ENCODE data around the gene PGRMC2. TPM values are rescaled to one million over a fixed set of nuclear protein-coding genes. Genes with fewer than 3 reads are reported as not detected.
"Not testable (repeated sequence)": the region's sequence is repeated elsewhere in the genome, so short reads cannot be mapped to it uniquely, and the experiment has no call there.

Gene PGRMC2
- polyA plus RNA-seq, 4 donors = 102 to 123 (median 113) TPM

DNA sequence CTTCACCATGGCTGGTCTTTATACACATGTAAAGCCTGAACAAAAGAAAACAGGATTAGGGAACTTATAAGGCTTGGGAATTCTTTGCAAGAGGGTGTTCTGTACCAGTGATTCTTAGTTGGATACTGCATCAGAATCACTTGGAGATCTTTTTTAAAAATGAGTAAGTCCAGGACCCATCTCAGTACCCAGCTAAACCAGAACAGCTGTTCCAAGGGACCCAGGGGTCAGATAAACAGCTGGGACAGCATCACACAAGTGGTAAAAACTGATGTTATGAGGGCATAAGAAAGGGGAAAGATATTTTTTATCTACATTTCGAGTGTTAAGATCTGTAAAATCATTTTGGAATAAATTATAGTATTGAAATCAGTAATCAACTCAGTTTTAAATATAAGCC is 16.1 kb downstream of the PGRMC2 start:
- no peak for DNase-seq (ENCODE audit: low read depth in 4 of 4, low spot score in 2 of 4)

- no peak for DNase-seq (ENCODE audit: low read depth in 4 of 4, low spot score in 2 of 4)
Observed at GRCh38 chr4:128268970-128269369, 18.6 kb downstream of the PGRMC2 start.

DNA sequence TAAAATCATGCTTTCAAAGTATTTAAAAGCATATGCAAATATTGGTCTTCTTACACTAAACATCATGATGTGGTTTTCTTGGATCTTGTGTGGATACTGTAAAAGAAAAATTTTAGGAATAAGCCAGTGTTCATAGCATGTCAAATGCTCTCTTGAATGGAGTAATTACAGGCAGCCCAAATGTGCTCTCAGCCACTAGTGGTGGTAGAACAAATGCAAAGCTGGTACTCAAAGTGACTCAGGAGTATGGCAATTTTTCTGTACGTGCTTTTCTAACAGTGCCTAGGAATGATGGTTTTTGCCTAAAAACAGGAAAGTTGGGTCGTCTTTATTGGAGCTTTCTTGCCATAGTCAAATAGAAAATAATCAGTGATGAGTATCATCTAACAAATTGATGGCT is 19.9 kb downstream of the PGRMC2 start:
- no peak for DNase-seq (ENCODE audit: low read depth in 4 of 4, low spot score in 2 of 4)

GRCh38 chr4:128267171-128267570 is 20.4 kb downstream of the PGRMC2 start:
- not testable (repeated sequence) for DNase-seq (ENCODE audit: low read depth in 4 of 4, low spot score in 2 of 4)

DNA sequence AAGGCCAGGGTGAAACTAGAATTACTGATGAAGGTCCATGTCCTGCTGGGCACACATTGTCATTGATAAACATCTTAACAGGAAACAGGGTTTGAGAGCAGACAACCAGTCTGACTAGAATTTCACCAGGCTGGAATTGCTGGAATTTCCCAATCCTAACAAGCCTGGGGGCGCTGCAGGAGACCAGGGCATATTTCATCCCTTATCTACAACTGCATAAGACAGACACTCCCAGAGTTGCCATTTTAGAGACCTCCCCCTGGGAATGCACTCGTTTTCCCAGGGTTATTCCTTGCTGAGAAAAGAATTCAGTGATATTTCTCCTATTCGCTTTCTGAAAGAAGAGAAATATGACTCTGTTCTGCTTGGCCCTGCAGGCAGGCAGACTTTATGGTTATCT is 22.1 kb downstream of the PGRMC2 start:
- not testable (repeated sequence) for DNase-seq (ENCODE audit: low read depth in 4 of 4, low spot score in 2 of 4)

GRCh38 chr4:128259889-128260288 is 27.7 kb downstream of the PGRMC2 start:
- DNase-seq (ENCODE audit: low read depth in 4 of 4, low spot score in 2 of 4) = not testable (repeated sequence)

- not testable (repeated sequence) for DNase-seq (ENCODE audit: low read depth in 4 of 4, low spot score in 2 of 4)
Observed at GRCh38 chr4:128258166-128258565, 29.4 kb downstream of the PGRMC2 start.

- DNase-seq (ENCODE audit: low read depth in 4 of 4, low spot score in 2 of 4) = no peak
Observed at GRCh38 chr4:128256539-128256938, 31.1 kb downstream of the PGRMC2 start.

- no peak for DNase-seq (ENCODE audit: low read depth in 4 of 4, low spot score in 2 of 4)
Observed at GRCh38 chr4:128255906-128256305, 31.7 kb downstream of the PGRMC2 start.

GRCh38 chr4:128249787-128250668 is 37.6 kb downstream of the PGRMC2 start:
- DNase-seq (ENCODE audit: low read depth in 4 of 4, low spot score in 2 of 4) = no peak

GRCh38 chr4:128247906-128248305 is 39.7 kb downstream of the PGRMC2 start:
- DNase-seq (ENCODE audit: low read depth in 4 of 4, low spot score in 2 of 4) = no peak

GRCh38 chr4:128245391-128245790 is 42.2 kb downstream of the PGRMC2 start:
- DNase-seq (ENCODE audit: low read depth in 4 of 4, low spot score in 2 of 4) = not testable (repeated sequence)

DNA sequence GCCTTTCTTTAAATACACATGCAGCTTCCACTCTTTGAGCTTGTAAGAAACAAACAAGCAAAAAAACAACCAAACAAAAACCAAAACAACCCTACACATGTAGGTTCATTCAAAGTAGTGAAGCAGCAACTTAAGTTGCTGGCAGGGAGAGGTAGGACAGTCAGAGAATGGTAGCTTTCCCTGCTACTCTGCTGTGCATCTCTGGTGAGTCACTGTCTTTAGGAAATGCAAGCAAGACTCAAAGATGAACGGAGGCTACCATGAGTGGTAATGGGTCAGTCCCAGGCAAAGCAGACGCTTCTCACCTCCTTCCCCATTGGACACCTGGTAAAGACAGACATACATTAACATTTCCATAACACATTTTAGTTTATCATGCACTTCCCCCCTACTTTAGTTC is 43.2 kb downstream of the PGRMC2 start:
- no peak for DNase-seq (ENCODE audit: low read depth in 4 of 4, low spot score in 2 of 4)

- no peak for DNase-seq (ENCODE audit: low read depth in 4 of 4, low spot score in 2 of 4)
Observed at GRCh38 chr4:128242601-128243000, 45.0 kb downstream of the PGRMC2 start.

DNA sequence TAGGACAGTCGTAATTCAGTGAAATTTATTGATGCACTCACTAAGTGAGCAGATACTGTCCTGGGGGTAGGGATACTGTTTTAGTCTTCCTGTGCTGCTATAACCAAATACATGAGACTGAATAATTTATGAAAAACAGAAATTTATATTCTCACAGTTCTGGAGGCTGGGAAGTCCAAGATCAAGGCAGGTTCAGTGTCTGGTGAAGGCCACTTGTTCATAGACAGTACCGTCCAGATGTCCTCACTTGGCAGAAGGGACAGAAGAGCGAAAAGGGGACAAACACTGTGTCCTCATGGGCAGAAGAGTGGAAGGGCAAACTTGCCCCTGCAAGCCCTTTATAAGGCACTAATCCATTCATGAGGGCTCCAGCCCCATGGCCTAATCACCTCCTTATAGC is 45.6 kb downstream of the PGRMC2 start:
- DNase-seq (ENCODE audit: low read depth in 4 of 4, low spot score in 2 of 4) = no peak

DNA sequence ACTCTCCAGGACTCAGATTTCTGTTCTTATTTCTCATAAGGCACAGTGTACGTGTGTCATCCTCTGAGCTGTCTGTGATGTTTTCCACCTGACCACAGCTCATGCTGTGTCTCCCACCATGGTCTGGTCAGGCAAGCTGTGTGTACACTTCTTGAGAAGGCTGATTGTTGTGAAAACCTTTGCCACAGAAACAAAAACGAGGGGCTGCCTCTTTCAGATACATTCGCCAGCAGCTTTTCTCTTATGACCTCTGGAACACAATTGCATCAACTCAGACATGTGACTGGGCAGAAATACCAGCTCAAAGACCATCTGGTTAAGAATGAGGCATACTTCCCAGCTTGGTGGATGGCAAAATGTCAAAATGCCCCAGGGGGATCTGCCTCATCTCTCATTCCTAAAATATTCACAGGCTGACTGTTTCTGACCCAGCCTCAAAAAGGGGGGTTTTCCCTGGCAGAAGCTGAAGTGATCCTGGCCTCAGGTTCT is 46.1 kb downstream of the PGRMC2 start:
- DNase-seq (ENCODE audit: low read depth in 4 of 4, low spot score in 2 of 4) = no peak

- DNase-seq (ENCODE audit: low read depth in 4 of 4, low spot score in 2 of 4) = no peak
Observed at GRCh38 chr4:128241019-128241418, 46.6 kb downstream of the PGRMC2 start.

DNA sequence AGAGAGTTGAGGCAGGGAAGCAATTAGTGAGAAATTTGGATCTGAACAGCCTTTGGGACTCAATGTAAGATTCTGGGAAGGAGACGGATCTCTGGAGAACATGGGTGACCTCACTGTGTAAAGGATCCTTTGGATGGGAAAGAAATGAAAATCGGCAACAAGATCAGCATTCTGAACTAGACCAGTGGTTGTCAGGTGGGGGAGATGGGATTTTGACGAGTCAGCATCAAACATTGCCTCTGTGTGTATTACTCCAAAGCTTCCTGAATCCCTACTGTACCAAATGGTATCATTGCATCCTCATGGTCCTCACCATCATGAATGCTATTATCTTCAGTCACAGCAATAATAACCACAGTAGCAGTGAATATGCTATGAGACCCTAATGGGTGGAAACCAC is 52.8 kb downstream of the PGRMC2 start:
- DNase-seq (ENCODE audit: low read depth in 4 of 4, low spot score in 2 of 4) = no peak

DNA sequence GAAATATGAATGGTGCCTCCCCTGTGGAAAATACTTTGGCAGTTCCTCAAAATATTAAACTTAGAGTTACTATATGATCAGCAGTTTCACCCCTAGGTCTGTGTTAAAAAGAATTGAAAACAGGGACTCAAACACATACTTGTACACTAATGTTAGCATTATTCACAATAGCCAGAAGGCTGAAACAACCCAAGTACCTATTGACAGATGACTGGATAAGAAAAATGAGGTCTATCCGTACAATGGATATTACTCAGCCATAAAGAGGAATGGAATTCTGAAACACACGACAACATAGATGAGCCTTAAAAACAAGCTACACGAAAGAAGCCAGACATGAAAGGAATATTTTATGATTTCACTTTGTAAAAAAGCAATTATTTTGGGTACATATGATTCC is 54.9 kb downstream of the PGRMC2 start:
- DNase-seq (ENCODE audit: low read depth in 4 of 4, low spot score in 2 of 4) = no peak

DNA sequence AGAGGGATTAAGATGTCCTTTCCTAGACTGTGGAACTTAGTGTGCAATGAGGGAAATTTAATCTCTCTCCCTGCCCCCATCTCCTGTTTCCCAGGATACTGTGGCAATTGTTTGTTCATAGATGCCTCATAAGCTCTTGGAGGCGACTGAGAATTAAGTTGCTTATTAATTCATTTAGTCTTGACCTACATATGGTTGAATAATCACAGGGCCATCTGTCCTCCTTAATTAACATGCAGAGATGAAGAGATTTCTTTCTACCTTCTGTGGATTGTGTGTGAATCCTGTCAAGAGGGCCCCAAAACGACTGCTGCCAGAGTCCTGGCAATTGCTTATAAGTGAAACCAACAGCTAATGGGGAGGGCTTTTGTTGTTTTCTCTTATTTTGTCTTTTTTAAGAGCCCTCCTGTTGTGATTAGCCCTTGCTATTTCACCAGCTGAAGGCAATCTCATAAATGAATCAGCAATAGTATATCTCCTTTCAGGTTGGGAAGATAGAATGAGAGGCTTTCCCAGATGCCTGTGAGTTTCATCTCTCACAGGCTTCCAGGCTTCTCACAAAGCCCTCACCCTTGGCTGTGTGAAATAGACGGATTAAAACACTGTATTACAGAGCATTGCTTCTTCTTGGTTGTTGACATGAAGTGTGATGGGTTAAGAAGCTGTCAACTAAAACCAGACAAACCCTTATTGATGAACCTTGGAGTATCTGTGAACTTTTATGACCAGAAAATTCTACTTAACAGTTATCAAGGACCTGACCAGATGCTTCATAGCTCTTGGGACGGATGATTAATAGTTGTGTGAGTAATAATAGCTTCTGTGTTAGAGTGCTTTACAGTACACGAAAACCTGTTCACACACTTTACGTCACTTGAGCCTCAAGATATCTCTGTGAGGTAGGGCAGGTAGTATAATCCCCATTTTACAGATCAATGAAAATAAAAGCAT is 58.5 kb downstream of the PGRMC2 start:
- DNase-seq (ENCODE audit: low read depth in 4 of 4, low spot score in 2 of 4) = peak in 1 of 4 donors; percentile 24

DNA sequence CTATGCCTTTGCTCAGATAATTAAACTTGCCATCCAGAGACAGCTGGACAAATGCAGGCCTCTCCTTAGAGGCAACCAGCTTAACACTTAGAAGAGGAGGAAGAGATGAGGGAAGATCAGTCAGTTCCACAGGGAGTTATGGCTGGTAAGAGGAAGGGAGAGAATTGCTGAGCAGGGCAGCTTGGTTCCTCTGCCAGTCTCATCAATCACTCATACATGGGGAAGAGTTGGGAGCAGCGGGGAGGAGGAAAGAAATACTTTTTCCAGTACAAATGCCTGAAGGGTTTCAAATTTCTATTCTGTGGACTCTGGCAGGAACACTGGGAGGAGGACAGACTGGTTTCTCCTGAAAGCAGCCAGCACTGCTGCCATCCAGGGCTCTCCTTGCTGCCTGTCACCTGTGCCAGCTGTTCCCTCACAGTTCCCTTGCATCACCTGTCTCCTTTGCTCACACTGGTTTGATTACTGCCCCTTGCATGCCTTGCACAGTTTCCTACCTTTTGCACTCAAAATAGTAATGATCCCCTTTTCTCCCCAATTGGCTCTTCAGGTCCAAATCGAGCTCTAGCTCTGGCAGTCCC is 59.5 kb downstream of the PGRMC2 start:
- no peak for DNase-seq (ENCODE audit: low read depth in 4 of 4, low spot score in 2 of 4)

All from left renal cortex interstitium (tissue), 4 donors.